Gastroesophageal sphincter (tissue), 3 donors: ENCODE results near the gene TFPT.

ENCODE experiments used
- CTCF ChIP-seq, 4 experiments: fragments of 200-600 bp in 2 of 4; fragments of 450-650 bp in 2 of 4; sonication (generic) in 1 of 4; IDR thresholded peaks; one replicate each; pipeline ENCODE4 v1.5.1; 2017 to 2019; ENCODE audit warnings: antibody characterized with exemption in 4 of 4, mild to moderate bottlenecking in 2 of 4, moderate library complexity in 2 of 4
- POLR2AphosphoS5 ChIP-seq: sonication (generic); formaldehyde crosslinking; IDR thresholded peaks from one replicate; pipeline ENCODE4 v1.6.1; 2017; ENCODE audit warnings: antibody characterized with exemption

GRCh38 chr19:54127688-54128440 is 12.4 kb upstream of the TFPT start:
- no peak for TF ChIP-seq CTCF (IDR thresholded peaks at IDR 0.05)
- TF ChIP-seq POLR2AphosphoS5, result no peak
